BLaER1 (cell line): ENCODE results near the gene BCL2L14.

ENCODE experiments used
- H3K27ac ChIP-seq: shearing (Covaris generic); formaldehyde crosslinking; 2 replicates; pipeline ENCODE4 v1.8.1; 2022
- H3K27me3 ChIP-seq: shearing (Covaris generic); formaldehyde crosslinking; 2 replicates; pipeline ENCODE4 v1.8.1; 2022
- H3K36me3 ChIP-seq: shearing (Covaris generic); formaldehyde crosslinking; 2 replicates; pipeline ENCODE4 v1.8.1; 2022
- H3K4me1 ChIP-seq: shearing (Covaris generic); formaldehyde crosslinking; 2 replicates; pipeline ENCODE4 v1.8.1; 2022
- H3K4me2 ChIP-seq: shearing (Covaris generic); formaldehyde crosslinking; 2 replicates; pipeline ENCODE4 v1.8.1; 2022
- H3K4me3 ChIP-seq: shearing (Covaris generic); formaldehyde crosslinking; 2 replicates; pipeline ENCODE4 v1.8.1; 2022
- H3K9ac ChIP-seq: shearing (Covaris generic); formaldehyde crosslinking; 2 replicates; pipeline ENCODE4 v1.8.1; 2022
- H3K9me3 ChIP-seq: shearing (Covaris generic); formaldehyde crosslinking; 2 replicates; pipeline ENCODE4 v1.8.1; 2022
- H4K20me1 ChIP-seq: shearing (Covaris generic); formaldehyde crosslinking; 2 replicates; pipeline ENCODE4 v1.8.1; 2022
- Cebpa-rat ChIP-seq: shearing (Covaris generic); IDR thresholded peaks from 2 replicates; pipeline ENCODE4 v1.8.1; 2022

BCL2L14 gene

DNA sequence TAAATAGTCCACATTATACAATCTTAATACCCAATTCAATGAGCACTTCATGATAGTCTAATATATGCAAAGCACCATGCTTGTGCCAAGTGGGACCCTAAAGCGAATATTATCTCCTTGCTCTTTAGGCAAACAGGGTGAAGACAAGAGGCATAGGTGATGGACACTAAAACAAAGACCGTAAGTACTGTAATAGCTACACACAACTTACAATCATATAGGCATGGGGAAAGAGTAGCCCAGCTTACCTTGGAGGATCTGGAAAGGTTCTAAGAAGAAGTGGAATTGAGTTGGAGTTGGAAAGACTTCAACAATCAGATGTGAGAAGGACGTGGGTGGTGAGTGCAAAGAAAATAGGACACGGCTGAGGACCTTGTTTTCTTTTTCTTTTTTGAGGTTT is 19.1 kb upstream of the BCL2L14 start:
- TF ChIP-seq Cebpa-rat: no peak
- Histone ChIP-seq H3K4me3 (no peak overlapping the region), H4K20me1 (no peaks in the 10 kb centered on the region), H3K9ac (no peak overlapping the region), H3K4me1 (no peaks in the 10 kb centered on the region), H3K4me2 (no peak overlapping the region), H3K36me3 (no peaks in the 10 kb centered on the region), H3K9me3 (no peaks in the 10 kb centered on the region), H3K27me3 (no peaks in the 10 kb centered on the region), H3K27ac (no peak overlapping the region)

DNA sequence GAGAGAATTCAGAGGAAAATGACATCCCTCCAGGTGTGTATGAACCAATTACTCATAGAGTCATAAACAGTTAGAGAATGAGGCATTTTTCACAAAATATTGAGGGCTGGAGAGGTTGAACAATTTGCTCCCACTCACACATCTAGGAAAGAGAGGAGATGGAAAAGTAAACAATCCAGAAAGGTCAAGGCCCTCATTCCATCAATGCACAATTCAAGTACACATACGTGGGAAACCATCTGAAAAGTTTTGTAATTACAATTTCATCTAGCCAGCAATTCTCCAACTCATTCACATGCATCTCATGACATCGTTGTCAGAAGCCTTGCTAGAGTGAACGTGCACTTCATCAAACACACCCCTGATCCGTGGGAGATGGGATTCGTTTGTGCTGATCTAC is 15.7 kb upstream of the BCL2L14 start:
- no peaks in the 10 kb centered on the region for H3K4me1 ChIP-seq
- no peak for TF ChIP-seq Cebpa-rat
- H3K27ac ChIP-seq: no peak overlapping the region
- no peak overlapping the region for H3K4me3 ChIP-seq
- no peaks in the 10 kb centered on the region for H3K36me3 ChIP-seq
- H3K27me3 ChIP-seq: no peaks in the 10 kb centered on the region
- H3K9ac ChIP-seq: no peak overlapping the region
- no peaks in the 10 kb centered on the region for H3K9me3 ChIP-seq
- no peaks in the 10 kb centered on the region for H4K20me1 ChIP-seq
- no peak overlapping the region for H3K4me2 ChIP-seq

DNA sequence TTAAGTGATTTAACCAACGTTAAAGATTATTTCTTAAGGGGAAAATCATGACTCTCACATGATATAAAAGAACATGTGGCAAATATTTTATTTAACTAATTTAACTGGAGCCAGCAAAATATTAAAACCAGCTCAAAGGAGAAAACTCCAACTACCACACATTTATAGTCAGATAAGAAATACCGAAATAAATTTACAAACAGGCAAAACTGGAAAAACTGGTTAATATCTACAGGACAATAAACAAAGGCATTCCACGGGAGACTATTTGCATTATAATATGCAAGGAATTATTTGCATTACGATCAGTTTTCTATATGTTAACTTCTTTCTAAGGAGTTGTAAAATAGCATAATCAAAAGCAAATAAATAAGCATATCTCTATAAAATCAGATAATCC is 13.8 kb upstream of the BCL2L14 start:
- Histone ChIP-seq H3K27me3 (no peaks in the 10 kb centered on the region), H3K4me2 (no peak overlapping the region), H3K4me1 (no peaks in the 10 kb centered on the region), H3K27ac (no peak overlapping the region), H4K20me1 (no peaks in the 10 kb centered on the region), H3K9ac (no peak overlapping the region), H3K4me3 (no peak overlapping the region), H3K36me3 (no peaks in the 10 kb centered on the region), H3K9me3 (no peaks in the 10 kb centered on the region)
- no peak for TF ChIP-seq Cebpa-rat

DNA sequence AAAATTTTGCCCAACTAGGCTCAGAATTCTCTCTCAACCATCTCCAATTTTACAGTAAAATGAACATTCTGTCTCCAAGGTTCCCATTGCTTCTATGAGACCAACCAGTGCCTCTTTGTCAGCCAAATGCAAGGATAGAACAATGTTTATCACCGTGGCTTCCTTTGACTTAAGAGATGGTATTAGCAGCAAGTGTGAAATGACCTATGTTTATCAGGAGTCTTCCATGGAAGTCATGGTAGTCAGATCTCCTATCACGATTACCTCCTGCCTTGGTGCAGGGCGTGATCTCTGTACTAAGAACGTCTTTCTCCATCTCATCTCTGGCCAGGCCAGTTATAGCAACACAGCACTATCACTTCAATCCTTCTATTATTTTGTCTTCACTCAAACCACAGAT is 6.1 kb upstream of the BCL2L14 start:
- no peak for TF ChIP-seq Cebpa-rat
- H3K36me3 ChIP-seq: no peaks in the 10 kb centered on the region
- no peaks in the 10 kb centered on the region for H3K27me3 ChIP-seq
- no peaks in the 10 kb centered on the region for H3K9me3 ChIP-seq
- no peak overlapping the region for H3K27ac ChIP-seq
- no peak overlapping the region for H3K4me2 ChIP-seq
- no peak overlapping the region for H3K4me3 ChIP-seq
- H4K20me1 ChIP-seq: no peaks in the 10 kb centered on the region
- no peak overlapping the region for H3K9ac ChIP-seq
- H3K4me1 ChIP-seq: no peaks in the 10 kb centered on the region

DNA sequence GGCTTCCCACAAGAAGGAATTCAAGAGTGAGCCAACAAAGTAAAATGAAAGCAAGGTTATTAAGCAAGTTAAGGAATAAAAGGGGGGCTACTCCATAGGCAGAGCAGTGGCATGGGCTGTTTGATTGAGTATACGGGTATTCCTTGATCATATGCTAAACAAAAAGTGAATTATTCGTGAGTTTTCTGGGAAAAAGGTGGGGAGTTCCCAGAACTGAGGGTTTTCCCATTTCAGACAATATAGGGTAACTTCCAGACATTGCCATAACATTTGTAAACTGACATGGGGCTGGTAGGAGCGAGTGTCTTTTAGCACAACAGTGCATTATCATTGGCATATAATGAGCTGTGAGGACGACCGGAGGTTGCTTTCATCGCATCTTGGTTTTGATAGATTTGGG is 2.0 kb upstream of the BCL2L14 start:
- Histone ChIP-seq H3K9me3 (no peaks in the 10 kb centered on the region), H3K9ac (no peak overlapping the region), H3K4me3 (no peak overlapping the region), H4K20me1 (no peaks in the 10 kb centered on the region), H3K36me3 (no peaks in the 10 kb centered on the region), H3K4me1 (no peaks in the 10 kb centered on the region), H3K4me2 (no peak overlapping the region), H3K27me3 (no peaks in the 10 kb centered on the region), H3K27ac (no peak overlapping the region)
- no peak for TF ChIP-seq Cebpa-rat

DNA sequence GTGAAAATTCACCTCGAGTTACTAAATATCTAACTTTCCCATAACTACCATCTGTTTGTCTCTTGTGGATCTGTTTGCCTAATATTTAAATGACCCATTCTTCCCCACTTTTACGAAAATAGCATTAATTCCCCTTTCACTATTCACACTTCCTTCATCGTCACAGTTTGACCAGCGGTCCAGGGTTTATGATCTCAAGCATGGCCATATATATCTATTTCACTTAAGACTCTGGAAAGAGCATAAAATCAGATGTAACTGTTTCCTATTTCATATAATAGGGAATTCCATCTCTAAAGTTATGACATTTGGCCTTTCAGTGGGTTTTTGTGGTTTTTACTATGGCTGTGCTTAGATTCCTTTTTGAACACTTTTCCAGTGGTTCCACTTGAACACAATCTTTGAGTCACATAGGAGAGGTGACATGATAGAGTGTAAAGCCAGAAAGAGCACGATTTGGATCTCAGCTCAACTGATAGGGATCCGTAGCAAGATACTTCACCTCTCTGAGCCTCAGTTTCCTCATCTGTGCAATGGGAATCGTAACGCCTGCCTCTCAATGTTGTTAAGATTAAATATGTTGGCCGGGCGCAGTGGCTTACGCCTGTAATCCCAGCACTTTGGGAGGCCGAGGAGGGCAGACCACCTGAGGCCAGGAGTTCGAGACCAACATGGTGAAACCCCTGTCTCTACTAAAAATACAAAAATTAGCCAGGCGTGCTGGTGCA is 754 bp upstream of the BCL2L14 start:
- H3K4me3 ChIP-seq: no peak overlapping the region
- no peak overlapping the region for H3K9ac ChIP-seq
- TF ChIP-seq Cebpa-rat: no peak
- no peaks in the 10 kb centered on the region for H4K20me1 ChIP-seq
- no peaks in the 10 kb centered on the region for H3K36me3 ChIP-seq
- H3K27me3 ChIP-seq: no peaks in the 10 kb centered on the region
- no peaks in the 10 kb centered on the region for H3K9me3 ChIP-seq
- no peaks in the 10 kb centered on the region for H3K4me1 ChIP-seq
- no peak overlapping the region for H3K27ac ChIP-seq
- H3K4me2 ChIP-seq: no peak overlapping the region

DNA sequence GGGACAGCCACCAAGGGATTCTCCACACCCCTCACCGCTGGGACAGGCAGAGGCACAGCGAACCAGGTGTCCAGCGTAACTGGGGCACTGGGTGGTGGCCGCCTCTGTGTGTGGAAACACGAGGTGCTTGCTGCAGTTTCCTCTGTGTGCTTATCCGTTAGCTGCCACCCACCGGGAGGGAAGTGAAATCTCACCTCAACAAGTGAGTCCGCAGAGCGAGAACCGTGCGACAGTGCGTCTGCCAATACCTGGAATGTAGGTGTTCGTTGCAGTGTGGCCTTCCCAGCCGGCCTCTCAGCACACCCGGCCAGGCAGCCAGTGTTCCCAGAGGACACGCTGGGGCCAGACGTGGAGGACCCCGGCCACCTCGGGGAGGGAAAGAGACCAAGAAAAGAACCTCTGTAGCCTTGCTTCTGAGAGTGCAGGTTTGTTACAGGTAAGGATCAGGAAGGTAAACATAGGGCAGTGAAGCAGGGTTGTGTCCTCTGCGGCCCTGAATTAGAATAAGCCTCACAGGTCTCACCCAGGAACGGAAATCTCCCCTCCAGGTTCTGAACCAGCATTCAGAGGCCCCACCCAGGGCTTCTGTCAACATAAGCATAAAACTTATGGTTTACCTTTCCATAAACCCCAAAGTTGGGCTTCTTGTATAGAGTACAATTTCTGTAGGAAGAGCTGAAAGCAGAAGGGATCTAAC is 1.5 kb downstream of the BCL2L14 start:
- H3K4me1 ChIP-seq: no peaks in the 10 kb centered on the region
- H3K27ac ChIP-seq: no peak overlapping the region
- H4K20me1 ChIP-seq: no peaks in the 10 kb centered on the region
- H3K4me3 ChIP-seq: no peak overlapping the region
- no peak overlapping the region for H3K9ac ChIP-seq
- no peaks in the 10 kb centered on the region for H3K9me3 ChIP-seq
- no peak overlapping the region for H3K4me2 ChIP-seq
- no peaks in the 10 kb centered on the region for H3K36me3 ChIP-seq
- no peaks in the 10 kb centered on the region for H3K27me3 ChIP-seq
- TF ChIP-seq Cebpa-rat: no peak

DNA sequence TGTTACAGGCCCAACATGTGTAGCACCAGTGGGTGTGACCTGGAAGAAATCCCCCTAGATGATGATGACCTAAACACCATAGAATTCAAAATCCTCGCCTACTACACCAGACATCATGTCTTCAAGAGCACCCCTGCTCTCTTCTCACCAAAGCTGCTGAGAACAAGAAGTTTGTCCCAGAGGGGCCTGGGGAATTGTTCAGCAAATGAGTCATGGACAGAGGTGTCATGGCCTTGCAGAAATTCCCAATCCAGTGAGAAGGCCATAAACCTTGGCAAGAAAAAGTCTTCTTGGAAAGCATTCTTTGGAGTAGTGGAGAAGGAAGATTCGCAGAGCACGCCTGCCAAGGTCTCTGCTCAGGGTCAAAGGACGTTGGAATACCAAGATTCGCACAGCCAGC is 8.6 kb downstream of the BCL2L14 start:
- no peak overlapping the region for H3K4me3 ChIP-seq
- no peaks in the 10 kb centered on the region for H3K27me3 ChIP-seq
- H3K4me2 ChIP-seq: no peak overlapping the region
- no peaks in the 10 kb centered on the region for H3K36me3 ChIP-seq
- no peaks in the 10 kb centered on the region for H4K20me1 ChIP-seq
- no peak overlapping the region for H3K27ac ChIP-seq
- no peak overlapping the region for H3K9ac ChIP-seq
- H3K9me3 ChIP-seq: no peaks in the 10 kb centered on the region
- no peak for TF ChIP-seq Cebpa-rat
- no peaks in the 10 kb centered on the region for H3K4me1 ChIP-seq

DNA sequence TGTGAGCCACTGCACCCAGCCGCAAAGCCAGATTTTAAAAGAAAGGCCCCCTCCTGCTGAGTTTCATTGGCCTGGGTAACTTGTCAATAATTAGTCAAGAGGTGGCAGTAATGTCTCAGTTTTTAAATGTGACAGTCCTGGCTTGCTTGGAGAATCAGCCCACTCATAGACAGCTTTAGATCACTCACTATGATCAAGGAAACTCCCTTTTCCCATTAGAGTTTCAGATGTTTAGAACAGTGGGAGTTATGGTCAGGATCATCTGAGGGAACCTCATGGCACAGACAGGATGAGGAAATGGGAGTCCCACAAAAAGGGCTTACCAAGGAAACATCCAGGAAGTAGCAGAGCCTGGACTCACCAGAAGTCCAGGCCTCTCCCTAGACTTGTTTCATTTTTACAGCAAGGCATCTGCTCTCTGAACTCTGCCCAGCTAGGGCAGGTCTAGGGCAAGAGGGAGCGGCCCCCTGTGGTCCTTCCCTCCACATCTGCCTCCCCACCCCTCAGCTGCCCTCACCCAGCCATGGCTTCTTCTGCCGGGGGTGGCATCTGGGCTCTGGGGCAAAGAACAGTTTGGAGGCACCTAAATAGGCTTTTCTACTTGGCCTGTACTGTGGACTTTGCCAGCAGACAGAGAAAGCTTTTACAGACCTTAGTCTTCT is 11.2 kb downstream of the BCL2L14 start:
- no peaks in the 10 kb centered on the region for H3K36me3 ChIP-seq
- H3K9ac ChIP-seq: no peak overlapping the region
- H3K9me3 ChIP-seq: no peaks in the 10 kb centered on the region
- no peak overlapping the region for H3K4me2 ChIP-seq
- no peaks in the 10 kb centered on the region for H3K27me3 ChIP-seq
- H4K20me1 ChIP-seq: no peaks in the 10 kb centered on the region
- no peak overlapping the region for H3K4me3 ChIP-seq
- TF ChIP-seq Cebpa-rat: no peak
- no peaks in the 10 kb centered on the region for H3K4me1 ChIP-seq
- H3K27ac ChIP-seq: no peak overlapping the region

DNA sequence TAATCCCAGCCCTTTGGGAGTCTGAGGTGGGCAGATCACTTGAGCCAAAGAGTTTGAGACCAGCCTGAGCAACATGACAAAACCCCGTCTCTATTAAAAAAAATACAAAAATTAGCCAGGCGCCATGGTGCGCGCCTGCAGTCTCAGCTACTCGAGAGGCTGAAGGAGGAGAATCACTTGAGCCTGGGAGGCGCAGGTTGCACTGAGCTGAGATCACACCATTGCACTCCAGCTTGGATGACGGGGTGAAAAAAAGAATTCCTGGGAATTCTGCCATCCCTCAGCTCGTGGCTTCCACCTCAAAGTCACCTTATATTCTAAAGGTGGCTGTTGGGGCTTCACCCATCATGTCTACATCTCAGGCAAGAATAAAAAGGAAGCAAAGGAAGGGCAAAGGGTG is 12.9 kb downstream of the BCL2L14 start:
- Histone ChIP-seq H4K20me1 (no peaks in the 10 kb centered on the region), H3K9me3 (no peaks in the 10 kb centered on the region), H3K9ac (no peak overlapping the region), H3K36me3 (no peaks in the 10 kb centered on the region), H3K4me2 (no peak overlapping the region), H3K27me3 (no peaks in the 10 kb centered on the region), H3K4me3 (no peak overlapping the region), H3K4me1 (no peaks in the 10 kb centered on the region), H3K27ac (no peak overlapping the region)
- TF ChIP-seq Cebpa-rat: no peak
